Fibroblast of skin of left biceps (primary cell): ENCODE results near the gene NTNG2.
"Not testable (repeated sequence)": the region's sequence is repeated elsewhere in the genome, so short reads cannot be mapped to it uniquely, and the experiment has no call there.

Source experiments
- DNase-seq, 2 experiments: peaks; one replicate each; pipeline ENCODE4 v3.0.0-alpha.2; 2013; ENCODE audit warnings: low read depth in 2 of 2

NTNG2 gene

GRCh38 chr9:132266017-132266416, 104.2 kb downstream of the NTNG2 start:
- DNase-seq, result no peak

GRCh38 chr9:132267660-132268059, 105.8 kb downstream of the NTNG2 start:
- DNase-seq, result no peak

- no peak for DNase-seq
These were observed 107.0 kb downstream of the NTNG2 start for GRCh38 chr9:132268725-132269352.

GRCh38 chr9:132269704-132270516, 108.1 kb downstream of the NTNG2 start:
- DNase-seq, result not testable (repeated sequence)

GRCh38 chr9:132274861-132275260, 113.0 kb downstream of the NTNG2 start:
- DNase-seq, result no peak

GRCh38 chr9:132283165-132283564, 121.3 kb downstream of the NTNG2 start:
- no peak for DNase-seq

- DNase-seq, result no peak
These were observed 122.0 kb downstream of the NTNG2 start for GRCh38 chr9:132283863-132284262.

- no peak for DNase-seq
These were observed 125.5 kb downstream of the NTNG2 start for GRCh38 chr9:132287256-132287760.

GRCh38 chr9:132288361-132288760, 126.5 kb downstream of the NTNG2 start:
- no peak for DNase-seq

- DNase-seq, result no peak
These were observed 127.1 kb downstream of the NTNG2 start for GRCh38 chr9:132288966-132289365.

- no peak for DNase-seq
These were observed 131.4 kb downstream of the NTNG2 start for GRCh38 chr9:132293145-132293721.
